ENCODE data around the gene DOCK3.
"Not testable (repeated sequence)": the region's sequence is repeated elsewhere in the genome, so short reads cannot be mapped to it uniquely, and the experiment has no call there.

The DOCK3 gene

GRCh38 chr3:51373658-51374421, 699.1 kb downstream of the DOCK3 start:
- no peak for DNase-seq (ENCODE audit: low spot score)

GRCh38 chr3:51374456-51374855, 699.7 kb downstream of the DOCK3 start:
- DNase-seq (ENCODE audit: low spot score): no peak

- DNase-seq (ENCODE audit: low spot score): no peak
Measured at GRCh38 chr3:51375136-51375535, 700.4 kb downstream of the DOCK3 start.

- no peak for DNase-seq (ENCODE audit: low spot score)
Measured at GRCh38 chr3:51375571-51375970, 700.8 kb downstream of the DOCK3 start.

GRCh38 chr3:51378065-51378464, 703.3 kb downstream of the DOCK3 start:
- no peak for DNase-seq (ENCODE audit: low spot score)

GRCh38 chr3:51378726-51379125, 704.0 kb downstream of the DOCK3 start:
- no peak for DNase-seq (ENCODE audit: low spot score)

GRCh38 chr3:51379301-51379700, 704.6 kb downstream of the DOCK3 start:
- no peak for DNase-seq (ENCODE audit: low spot score)

GRCh38 chr3:51379746-51380455, 705.2 kb downstream of the DOCK3 start:
- DNase-seq (ENCODE audit: low spot score): no peak

GRCh38 chr3:51380601-51381332, 706.0 kb downstream of the DOCK3 start:
- no peak for DNase-seq (ENCODE audit: low spot score)

- no peak for DNase-seq (ENCODE audit: low spot score)
Measured at GRCh38 chr3:51381333-51381705, 706.6 kb downstream of the DOCK3 start.

GRCh38 chr3:51382076-51382745, 707.5 kb downstream of the DOCK3 start:
- DNase-seq (ENCODE audit: low spot score): no peak

- no peak for DNase-seq (ENCODE audit: low spot score)
Measured at GRCh38 chr3:51382947-51383578, 708.3 kb downstream of the DOCK3 start.

GRCh38 chr3:51384055-51384725, 709.5 kb downstream of the DOCK3 start:
- peak; percentile 39 for DNase-seq (ENCODE audit: low spot score)

GRCh38 chr3:51384726-51385473, 710.2 kb downstream of the DOCK3 start, which contains the start of gene MANF:
Gene MANF (plus strand): TSS chr3:51385291. CDS start chr3:51385343, 52 bp downstream.
- DNase-seq (ENCODE audit: low spot score): peak; percentile 97

- DNase-seq (ENCODE audit: low spot score): no peak
Measured at GRCh38 chr3:51385621-51386091, 710.9 kb downstream of the DOCK3 start.

GRCh38 chr3:51386159-51386851, 711.6 kb downstream of the DOCK3 start:
- no peak for DNase-seq (ENCODE audit: low spot score)

GRCh38 chr3:51386852-51387229, 712.1 kb downstream of the DOCK3 start:
- DNase-seq (ENCODE audit: low spot score): no peak

GRCh38 chr3:51387281-51387680, 712.6 kb downstream of the DOCK3 start:
- DNase-seq (ENCODE audit: low spot score): not testable (repeated sequence)

GRCh38 chr3:51388286-51389029, 713.7 kb downstream of the DOCK3 start:
- peak; percentile 35 for DNase-seq (ENCODE audit: low spot score)

Measured in LoVo (cell line).